Measurements from ENCODE around the gene PRELP. TPM values are rescaled to one million over a fixed set of nuclear protein-coding genes. Genes with fewer than 3 reads are reported as not detected.

PRELP gene
- total RNA-seq, 1 experiment from 2014 or later: 0.07 TPM

GRCh38 chr1:203465146-203465798 lies 10.3 kb upstream of the PRELP start:
- Histone ChIP-seq H3K4me1 (ENCODE audit: insufficient read depth, low read length) (peaks cover 4% of the 10 kb centered on the region; the same call in 1 of the 2 replicates), H2BK120ac (ENCODE audit: low read depth, low read length, poor library complexity, severe bottlenecking) (no peak overlapping the region), H2BK15ac (ENCODE audit: low read depth, low read length) (no peak overlapping the region), H3K79me1 (ENCODE audit: insufficient read depth, low read depth, low read length, poor library complexity, severe bottlenecking) (no peaks in the 10 kb centered on the region), H3K27me3 (ENCODE audit: insufficient read depth, low read length) (no peaks in the 10 kb centered on the region), H3K14ac (ENCODE audit: insufficient read depth, low read length) (no peak overlapping the region), H3K27ac (ENCODE audit: insufficient read length, low read depth, low read length) (no peak overlapping the region), H2AFZ (ENCODE audit: low read length) (no peak overlapping the region), H3K79me2 (ENCODE audit: insufficient read depth, low read length) (no peaks in the 10 kb centered on the region), H2BK12ac (ENCODE audit: insufficient read length, low read depth, low read length) (no peak overlapping the region), H4K8ac (replicated peaks; ENCODE audit: insufficient read length, low read depth, low read length) (no peak overlapping the region), H4K20me1 (ENCODE audit: control insufficient read depth, insufficient read depth, insufficient read length) (no peaks in the 10 kb centered on the region), H3K23me2 (ENCODE audit: insufficient read length, low read depth, low read length, poor library complexity, severe bottlenecking) (no peaks in the 10 kb centered on the region), H3K9ac (ENCODE audit: extremely low read depth, insufficient read length, low read length) (no peak overlapping the region), H3K23ac (ENCODE audit: insufficient read length, low read depth, low read length) (no peak overlapping the region), H3K18ac (ENCODE audit: insufficient read length, low read depth, low read length) (no peak overlapping the region), H3K4ac (ENCODE audit: low read depth, low read length) (no peak overlapping the region), H4K91ac (ENCODE audit: insufficient read length, low read depth, low read length) (no peak overlapping the region), H2BK20ac (ENCODE audit: low read depth, low read length, poor library complexity, severe bottlenecking) (no peak overlapping the region), H2AK5ac (ENCODE audit: insufficient read length, low read length) (no peak overlapping the region), H3K4me2 (ENCODE audit: insufficient read depth, insufficient read length, low read length) (no peak overlapping the region), H4K5ac (ENCODE audit: insufficient read length, low read depth, low read length) (no peak overlapping the region), H2BK5ac (ENCODE audit: insufficient read length, low read length) (no peak overlapping the region), H3K56ac (ENCODE audit: insufficient read length, low read depth, low read length) (no peak overlapping the region), H3T11ph (ENCODE audit: low read length) (no peak overlapping the region), H3K9me3 (ENCODE audit: control insufficient read depth, low read depth, low read length) (no peaks in the 10 kb centered on the region)
- Mint-ChIP-seq H3K4me3 (no peak overlapping the region), H3K27me3 (ENCODE audit: low read depth) (peaks cover 4% of the 10 kb centered on the region), H3K36me3 (ENCODE audit: insufficient read depth in 1 of 3, low read depth in 3 of 3) (no peaks in the 10 kb centered on the region), H3K9me3 (no peaks in the 10 kb centered on the region; a peak in 1 of 5 replicates), H3K27ac (no peak overlapping the region), H3K4me1 (peaks cover 26 to 42% of the 10 kb centered on the region in 2 experiments)
- no peak for DNase-seq
- WGBS (ENCODE audit: extremely low coverage, insufficient read length, low lambda C conversion rate): no CpG with 5 or more reads among the region's 11 CpGs
- TF ChIP-seq CTCF (conservative IDR thresholded peaks at IDR 0.05): no peak

Measured in H9 (cell line).